ACC112 (cell line): Measurements from ENCODE around the gene ARHGAP29.

Experiments
- H2AFZ ChIP-seq: fragments of 200-600 bp; sonication (generic); one replicate; pipeline ENCODE4 v1.6.0; 2017; ENCODE audit warnings: antibody characterized with exemption, low read length; ENCODE audit not compliant: unreplicated experiment
- H3K27ac ChIP-seq: fragments of 200-600 bp; sonication (generic); 2 replicates; pipeline ENCODE4 v1.5.1; 2014; ENCODE audit warnings: low read depth, mild to moderate bottlenecking, antibody characterized with exemption, low read length, moderate library complexity
- H3K27me3 ChIP-seq: fragments of 200-600 bp; sonication (generic); 2 replicates; pipeline ENCODE4 v1.6.1; 2014; ENCODE audit warnings: mild to moderate bottlenecking, antibody characterized with exemption, low read length, moderate library complexity, mixed read lengths; ENCODE audit not compliant: insufficient read depth
- H3K36me3 ChIP-seq: fragments of 200-600 bp; sonication (generic); 2 replicates; pipeline ENCODE4 v1.6.1; 2016; ENCODE audit warnings: mild to moderate bottlenecking, antibody characterized with exemption, low read length, moderate library complexity, mixed read lengths; ENCODE audit not compliant: insufficient read depth
- H3K4me1 ChIP-seq: fragments of 200-600 bp; sonication (generic); one replicate; pipeline ENCODE4 v1.6.1; 2016; ENCODE audit warnings: low read length, mixed read lengths; ENCODE audit not compliant: insufficient read depth, unreplicated experiment, control insufficient read depth
- H3K4me3 ChIP-seq: fragments of 200-600 bp; sonication (generic); 2 replicates; pipeline ENCODE4 v1.5.1; 2014; ENCODE audit warnings: mild to moderate bottlenecking, low read depth, low read length
- H3K79me2 ChIP-seq: fragments of 200-600 bp; sonication (generic); one replicate; pipeline ENCODE4 v1.6.0; 2016; ENCODE audit warnings: low read length; ENCODE audit not compliant: control insufficient read depth, unreplicated experiment, insufficient read depth

ARHGAP29 gene

DNA sequence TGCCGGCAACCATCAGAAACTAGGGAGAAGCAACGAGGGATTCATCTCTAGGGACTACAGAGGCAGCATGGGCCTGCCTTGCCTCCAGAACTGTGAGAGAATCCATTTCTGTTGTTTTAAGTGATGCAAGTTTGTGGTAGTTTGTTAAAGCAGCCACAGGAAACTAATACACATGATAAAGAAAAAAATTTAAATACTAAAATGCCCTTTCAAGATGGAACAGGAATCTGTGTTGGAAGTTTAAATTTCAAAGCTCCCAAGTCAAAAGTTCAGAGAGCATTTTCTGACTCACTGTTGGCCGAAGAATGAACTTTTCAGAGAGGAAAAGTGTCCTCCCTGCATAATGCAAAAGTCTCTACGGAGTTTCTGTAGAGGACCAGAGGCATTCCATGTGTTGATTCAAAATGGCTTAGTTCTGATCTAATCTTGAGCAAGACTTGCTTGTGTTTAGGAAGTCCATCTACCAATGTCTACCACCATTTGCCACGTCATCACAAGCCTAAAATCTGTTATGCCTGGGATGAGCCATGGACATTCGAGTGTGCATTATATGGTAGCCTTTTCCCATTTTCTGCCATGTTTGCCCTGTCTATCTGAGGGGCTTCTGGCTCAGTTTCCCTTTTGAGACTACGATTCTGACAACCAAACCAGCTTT, 22.4 kb upstream of the ARHGAP29 start:
- peak overlapping the region; percentile 98 for H3K27ac ChIP-seq
- no peaks in the 10 kb centered on the region for H3K27me3 ChIP-seq
- H2AFZ ChIP-seq, result peak overlapping the region; percentile 11
- H3K4me1 ChIP-seq, result peaks cover 63% of the 10 kb centered on the region
- no peaks in the 10 kb centered on the region for H3K36me3 ChIP-seq
- no peaks in the 10 kb centered on the region for H3K79me2 ChIP-seq
- peak overlapping the region; percentile 8; the same call in 1 of the 2 replicates for H3K4me3 ChIP-seq

GRCh38 chr1:94258873-94259331, 21.5 kb upstream of the ARHGAP29 start:
- H3K36me3 ChIP-seq, result no peaks in the 10 kb centered on the region
- H3K4me1 ChIP-seq, result peaks cover 63% of the 10 kb centered on the region
- H3K27me3 ChIP-seq, result no peaks in the 10 kb centered on the region
- H2AFZ ChIP-seq, result no peak overlapping the region
- H3K27ac ChIP-seq, result peak overlapping the region; percentile 98
- H3K79me2 ChIP-seq, result no peaks in the 10 kb centered on the region
- H3K4me3 ChIP-seq, result peak overlapping the region; percentile 8; the same call in 1 of the 2 replicates

DNA sequence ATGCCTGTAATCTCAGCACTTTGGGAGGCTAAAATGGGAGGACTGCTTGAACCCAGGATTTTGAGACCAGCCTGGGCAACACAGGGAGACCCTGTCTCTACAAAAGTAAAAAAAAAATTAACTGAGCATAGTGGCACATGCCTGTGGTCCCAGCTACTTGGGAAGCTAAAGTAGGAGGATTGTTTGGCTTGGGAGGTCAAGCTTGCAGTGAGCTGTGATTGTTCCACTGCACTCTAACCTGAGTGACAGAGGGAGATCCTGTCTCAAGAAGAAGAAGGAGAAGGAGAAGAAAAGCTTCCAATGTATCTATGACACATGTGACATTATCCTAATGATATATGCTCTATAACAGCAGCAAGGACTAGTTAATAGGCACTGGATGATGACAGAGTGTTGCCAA, 20.1 kb upstream of the ARHGAP29 start:
- no peak overlapping the region for H3K4me3 ChIP-seq
- H3K27ac ChIP-seq, result peak overlapping the region; percentile 98
- no peaks in the 10 kb centered on the region for H3K36me3 ChIP-seq
- no peak overlapping the region for H2AFZ ChIP-seq
- peaks cover 61% of the 10 kb centered on the region for H3K4me1 ChIP-seq
- H3K27me3 ChIP-seq, result no peaks in the 10 kb centered on the region
- H3K79me2 ChIP-seq, result no peaks in the 10 kb centered on the region

GRCh38 chr1:94255476-94255875, 18.1 kb upstream of the ARHGAP29 start:
- H3K4me3 ChIP-seq, result no peak overlapping the region
- H3K36me3 ChIP-seq, result no peaks in the 10 kb centered on the region
- no peak overlapping the region for H2AFZ ChIP-seq
- H3K27ac ChIP-seq, result peak overlapping the region; percentile 50
- peaks cover 54% of the 10 kb centered on the region for H3K4me1 ChIP-seq
- no peaks in the 10 kb centered on the region for H3K27me3 ChIP-seq
- H3K79me2 ChIP-seq, result no peaks in the 10 kb centered on the region

DNA sequence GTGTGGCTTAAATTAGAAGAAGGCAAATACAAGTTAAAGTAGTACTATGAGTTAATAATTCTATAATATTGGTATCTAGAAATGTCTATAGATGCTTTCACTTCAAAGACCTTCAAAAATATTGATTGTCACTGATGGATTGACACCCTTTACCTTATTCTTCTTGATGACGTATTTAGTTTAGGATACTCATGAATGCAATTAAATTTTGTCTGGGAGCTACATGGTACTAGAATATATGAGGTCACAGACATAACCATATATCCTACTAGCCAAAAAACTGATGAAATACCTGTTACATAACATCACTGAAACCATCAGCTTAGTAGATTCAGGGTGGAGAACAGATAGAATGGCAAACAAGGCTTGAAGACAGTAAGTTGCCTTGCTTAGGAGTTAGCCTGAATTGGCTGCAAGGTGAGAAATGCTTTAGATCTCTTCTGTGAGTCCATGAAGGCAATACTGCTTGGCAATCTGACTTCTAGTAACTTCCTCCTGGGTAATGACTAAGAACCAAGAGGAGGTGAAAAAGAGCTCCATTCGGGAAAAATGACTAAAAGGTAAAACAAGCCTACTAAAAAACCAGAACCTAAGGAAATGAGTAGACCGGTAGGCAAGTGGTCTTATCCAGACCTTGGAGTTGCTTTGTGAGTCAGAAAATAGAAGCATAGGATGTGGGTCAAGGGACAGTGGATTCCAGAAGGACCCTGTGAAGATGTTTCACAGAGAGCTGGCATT, 16.9 kb upstream of the ARHGAP29 start:
- H3K27me3 ChIP-seq, result no peaks in the 10 kb centered on the region
- H3K27ac ChIP-seq, result peak overlapping the region; percentile 50

GRCh38 chr1:94253456-94254017, 16.2 kb upstream of the ARHGAP29 start:
- Histone ChIP-seq H3K36me3 (no peaks in the 10 kb centered on the region), H3K4me3 (no peak overlapping the region), H2AFZ (no peak overlapping the region), H3K79me2 (no peaks in the 10 kb centered on the region), H3K27ac (no peak overlapping the region), H3K27me3 (no peaks in the 10 kb centered on the region), H3K4me1 (peaks cover 44% of the 10 kb centered on the region)

More for the DNA sequence above, 16.9 kb upstream of the ARHGAP29 start:
- Histone ChIP-seq H3K4me1 (peaks cover 48% of the 10 kb centered on the region), H3K4me3 (no peak overlapping the region), H3K36me3 (no peaks in the 10 kb centered on the region), H2AFZ (peak overlapping the region; percentile 55), H3K79me2 (no peaks in the 10 kb centered on the region)

DNA sequence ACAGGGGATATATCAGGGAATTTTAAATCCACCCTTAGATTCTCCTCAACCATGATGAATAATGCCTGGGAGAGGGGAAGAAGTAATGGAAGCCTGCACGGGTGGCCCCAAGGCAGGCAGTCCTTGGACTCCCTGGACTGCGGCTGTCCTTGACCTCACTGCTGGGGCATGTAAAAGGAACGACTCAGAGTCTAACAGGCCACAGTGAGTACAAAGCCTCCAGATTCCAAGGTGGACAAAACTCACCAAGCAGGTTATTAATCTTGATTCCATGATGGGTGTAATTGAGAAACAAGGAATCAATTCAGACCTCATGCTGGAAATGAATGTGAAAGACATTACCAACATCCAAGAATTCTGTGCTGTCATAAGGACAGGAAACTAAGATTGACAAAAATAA, 13.0 kb upstream of the ARHGAP29 start:
- H3K4me3 ChIP-seq, result no peak overlapping the region
- H2AFZ ChIP-seq, result no peak overlapping the region
- H3K36me3 ChIP-seq, result no peaks in the 10 kb centered on the region
- peaks cover 25% of the 10 kb centered on the region for H3K79me2 ChIP-seq
- H3K27me3 ChIP-seq, result no peaks in the 10 kb centered on the region
- no peak overlapping the region for H3K27ac ChIP-seq
- H3K4me1 ChIP-seq, result peaks cover 37% of the 10 kb centered on the region

DNA sequence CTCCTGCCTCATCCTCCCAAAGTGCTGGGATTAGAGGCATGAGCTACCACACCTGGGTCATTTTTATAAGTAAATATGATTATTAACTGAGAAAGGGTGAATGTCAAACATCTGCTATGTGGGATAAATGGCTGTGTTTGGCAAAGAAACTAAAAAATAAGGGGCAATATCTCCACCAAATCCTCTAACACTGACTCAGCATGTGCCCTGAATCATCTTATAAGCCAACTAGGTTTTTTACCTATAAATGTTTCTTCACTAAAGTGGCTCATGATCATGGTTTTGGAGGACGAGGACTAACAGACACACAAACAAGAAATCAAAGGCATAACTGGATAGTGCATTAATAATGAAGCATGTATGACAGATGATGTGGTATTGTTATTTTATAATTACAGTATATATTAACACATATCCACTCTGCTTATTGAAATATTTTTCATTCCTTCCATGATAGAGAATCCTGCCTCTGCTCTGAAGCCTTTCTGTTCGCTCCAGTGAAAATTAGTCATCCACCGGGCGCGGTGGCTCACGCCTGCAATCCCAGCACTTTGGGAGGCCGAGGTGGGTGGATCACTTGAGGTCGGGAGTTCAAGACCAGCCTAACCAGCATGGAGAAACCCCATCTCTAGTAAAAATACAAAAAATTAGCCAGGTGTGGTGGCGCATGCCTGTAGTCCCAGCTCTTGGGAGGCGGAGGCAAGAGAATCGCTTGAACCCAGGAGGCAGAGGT, 11.7 kb upstream of the ARHGAP29 start:
- Histone ChIP-seq H3K36me3 (0 out of 2 replicates have a peak, but pooled peaks cover 3% of the 10 kb centered on the region), H3K4me3 (no peak overlapping the region), H2AFZ (no peak overlapping the region), H3K27me3 (no peaks in the 10 kb centered on the region), H3K27ac (peak overlapping the region; percentile 52), H3K4me1 (peaks cover 30% of the 10 kb centered on the region), H3K79me2 (peaks cover 37% of the 10 kb centered on the region)

DNA sequence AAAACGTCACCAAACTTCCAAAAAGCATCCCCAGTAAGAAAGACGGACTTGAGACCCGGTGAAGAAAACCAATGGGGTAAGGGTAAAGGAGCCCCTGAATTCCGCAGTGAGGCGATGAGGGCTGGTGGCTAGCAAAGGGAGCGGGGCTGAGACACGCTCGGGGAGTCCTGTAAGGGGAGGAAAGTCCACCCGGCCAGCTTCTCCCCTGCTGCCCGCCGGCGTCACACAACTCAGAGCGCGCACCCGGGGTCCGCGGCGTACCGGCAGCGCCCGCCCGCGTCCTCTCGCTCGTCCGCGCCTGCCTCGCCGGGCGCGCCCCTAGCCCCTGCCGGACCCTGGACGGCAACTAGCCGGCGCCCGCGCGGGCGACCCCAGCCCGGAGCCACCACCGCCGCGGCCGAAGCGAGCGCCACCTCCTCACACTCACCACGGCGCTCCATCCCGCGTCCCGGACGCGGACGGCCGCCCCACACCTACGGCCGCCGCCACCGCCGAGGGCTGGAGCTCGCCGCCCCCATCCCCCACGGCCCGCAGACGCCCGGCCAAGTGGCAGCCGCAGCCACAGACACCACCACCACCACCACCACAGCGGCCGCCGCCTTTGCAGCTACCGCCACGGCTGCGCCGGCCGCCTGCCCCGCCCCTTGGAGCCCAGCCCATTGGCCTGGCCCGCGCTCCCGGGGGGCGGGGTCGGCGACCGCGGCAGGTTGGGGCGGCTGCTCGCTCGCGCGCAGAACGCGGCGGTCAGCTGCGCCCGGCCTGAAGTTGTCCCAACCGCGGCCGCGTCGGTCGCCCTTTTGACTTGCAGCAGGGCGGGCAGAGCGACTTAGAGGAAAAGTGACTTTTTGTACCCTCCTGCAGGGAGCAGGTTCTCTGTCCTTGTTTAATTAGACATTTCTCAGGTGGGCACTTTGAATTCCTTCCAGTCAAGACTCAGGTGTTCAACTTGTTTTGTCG, 10.0 kb upstream of the ARHGAP29 start:
- H3K36me3 ChIP-seq, result 0 out of 2 replicates have a peak, but pooled peaks cover 8% of the 10 kb centered on the region
- H3K27ac ChIP-seq, result peak overlapping the region; percentile 73
- H3K4me3 ChIP-seq, result peak overlapping the region; percentile 95
- peaks cover 54% of the 10 kb centered on the region for H3K79me2 ChIP-seq
- H2AFZ ChIP-seq, result peak overlapping the region; percentile 7
- no peaks in the 10 kb centered on the region for H3K27me3 ChIP-seq
- H3K4me1 ChIP-seq, result peaks cover 28% of the 10 kb centered on the region
